Neural cell (in vitro differentiated cells): ENCODE data around the gene BGN. TPM values are rescaled to one million over a fixed set of nuclear protein-coding genes. Genes with fewer than 3 reads are reported as not detected.

Experiments used
- H2AFZ ChIP-seq: fragments of 200-600, 300-800 bp; sonication (generic), shearing (Covaris generic); 2 replicates; pipeline ENCODE4 v1.6.0; 2014; ENCODE audit warnings: low read depth, mild to moderate bottlenecking, antibody characterized with exemption, low read length, moderate library complexity
- H3F3A ChIP-seq: fragments of 200-600 bp; shearing (Covaris generic); 2 replicates; pipeline ENCODE4 v1.6.1; 2016; ENCODE audit warnings: mild to moderate bottlenecking, moderate library complexity, mixed read lengths, antibody characterized with exemption, low read length; ENCODE audit not compliant: insufficient read depth, poor library complexity, severe bottlenecking
- H3K27ac ChIP-seq: fragments of 200-600, 300-800 bp; sonication (generic), shearing (Covaris generic); 2 replicates; pipeline ENCODE4 v1.5.1; 2014; ENCODE audit warnings: mild to moderate bottlenecking, low read length, moderate library complexity
- H3K27me3 ChIP-seq: fragments of 300-800, 200-600 bp; sonication (generic), shearing (Covaris generic); 2 replicates; pipeline ENCODE4 v1.6.0; 2014; ENCODE audit warnings: mild to moderate bottlenecking, low read depth, low read length, moderate library complexity; ENCODE audit not compliant: insufficient read depth
- H3K36me3 ChIP-seq: fragments of 300-800, 200-600 bp; sonication (generic), shearing (Covaris generic); 2 replicates; pipeline ENCODE4 v1.5.1; 2014; ENCODE audit warnings: mild to moderate bottlenecking, antibody characterized with exemption, low read length, moderate library complexity; ENCODE audit not compliant: insufficient read depth
- H3K4me2 ChIP-seq: fragments of 300-800, 200-600 bp; sonication (generic), shearing (Covaris generic); 2 replicates; pipeline ENCODE4 v1.6.0; 2014; ENCODE audit warnings: mild to moderate bottlenecking, low read length
- H3K4me3 ChIP-seq: fragments of 300-800, 200-600 bp; sonication (generic), shearing (Covaris generic); 2 replicates; pipeline ENCODE4 v1.5.1; 2014; ENCODE audit warnings: mild to moderate bottlenecking, low read length, moderate library complexity
- H3K79me2 ChIP-seq: fragments of 200-600 bp; shearing (Covaris generic); replicated peaks from 2 replicates; pipeline ENCODE4 v1.6.0; 2014; ENCODE audit warnings: mild to moderate bottlenecking, low read length, moderate library complexity; ENCODE audit not compliant: insufficient read depth
- H3K9ac ChIP-seq: fragments of 300-800, 200-600 bp; sonication (generic), shearing (Covaris generic); 2 replicates; pipeline ENCODE4 v1.6.1; 2016; ENCODE audit warnings: mild to moderate bottlenecking, low read length, mixed read lengths
- H3K9me2 ChIP-seq: fragments of 200-600 bp; shearing (Covaris generic); 2 replicates; pipeline ENCODE4 v1.6.1; 2016; ENCODE audit warnings: mild to moderate bottlenecking, low read length, mixed read lengths; ENCODE audit not compliant: insufficient read depth
- H3K9me3 ChIP-seq: fragments of 200-600, 300-800 bp; sonication (generic), shearing (Covaris generic); 2 replicates; pipeline ENCODE4 v1.6.1; 2016; ENCODE audit warnings: mild to moderate bottlenecking, mixed run types, low read length, moderate library complexity, mixed read lengths
- H4K20me1 ChIP-seq: fragments of 200-600 bp; shearing (Covaris generic); 2 replicates; pipeline ENCODE4 v1.6.1; 2016; ENCODE audit warnings: mild to moderate bottlenecking, mixed run types; ENCODE audit not compliant: insufficient read depth
- CTCF ChIP-seq: fragments of 450-650 bp; IDR thresholded peaks from 2 replicates; pipeline ENCODE4 v1.5.1; 2014; ENCODE audit warnings: antibody characterized with exemption, mild to moderate bottlenecking, moderate library complexity; ENCODE audit not compliant: poor library complexity, severe bottlenecking
- EP300 ChIP-seq: fragments of 450-650 bp; conservative IDR thresholded peaks from 2 replicates; pipeline ENCODE4 v1.6.1; 2014; ENCODE audit warnings: antibody characterized with exemption, mild to moderate bottlenecking, moderate library complexity; ENCODE audit not compliant: poor library complexity, severe bottlenecking
- EZH2 ChIP-seq: fragments of 200-600, 300-800 bp; shearing (Covaris generic), sonication (generic); IDR thresholded peaks from 2 replicates; pipeline ENCODE4 v1.6.1; 2014; ENCODE audit warnings: antibody characterized with exemption, low read length, borderline replicate concordance, mild to moderate bottlenecking; ENCODE audit not compliant: insufficient read depth, poor library complexity, severe bottlenecking
- MXI1 ChIP-seq: fragments of 450-650 bp; conservative IDR thresholded peaks from 2 replicates; pipeline ENCODE4 v1.6.1; 2014; ENCODE audit warnings: antibody characterized with exemption, mild to moderate bottlenecking; ENCODE audit not compliant: poor library complexity, severe bottlenecking
- POLR2AphosphoS5 ChIP-seq: IDR thresholded peaks from 2 replicates; pipeline ENCODE4 v1.6.1; 2012
- RAD21 ChIP-seq: fragments of 450-650 bp; conservative IDR thresholded peaks from 2 replicates; pipeline ENCODE4 v1.6.1; 2014; ENCODE audit warnings: antibody characterized with exemption, mild to moderate bottlenecking, moderate library complexity
- REST ChIP-seq: IDR thresholded peaks from 2 replicates; pipeline ENCODE4 v1.6.1; 2012; ENCODE audit warnings: borderline replicate concordance
- SMC3 ChIP-seq: fragments of 450-650 bp; conservative IDR thresholded peaks from 2 replicates; pipeline ENCODE4 v1.6.1; 2014; ENCODE audit warnings: antibody characterized with exemption, mild to moderate bottlenecking, moderate library complexity; ENCODE audit not compliant: poor library complexity
- TAF1 ChIP-seq: IDR thresholded peaks from 2 replicates; pipeline ENCODE4 v1.6.1; 2012; ENCODE audit warnings: low read depth
- polyA plus RNA-seq: library from polyadenylated mRNA; depleted of rRNA; stranded (reverse); fragments of >200 nt; gene quantifications from 2 replicates; pipeline ENCODE4 v1.2.3, GENCODE V29; 2014

Gene BGN
- polyA plus RNA-seq, 1 donor from 2014 or later, result not detected

- H3K9ac ChIP-seq, result no peak overlapping the region
- H3K79me2 ChIP-seq, result no peaks in the 10 kb centered on the region
- H3K4me2 ChIP-seq, result no peak overlapping the region
- no peaks in the 10 kb centered on the region for H3K27me3 ChIP-seq
- H2AFZ ChIP-seq, result no peak overlapping the region
- H3K9me3 ChIP-seq, result no peaks in the 10 kb centered on the region
- no peak overlapping the region for H3K4me3 ChIP-seq
- H3F3A ChIP-seq, result no peaks in the 10 kb centered on the region
- no peak overlapping the region for H3K27ac ChIP-seq
- no peak for TF ChIP-seq EP300
- no peak for TF ChIP-seq RAD21
- TF ChIP-seq EZH2, result no peak
- no peak for TF ChIP-seq MXI1
- no peak for TF ChIP-seq CTCF
- TF ChIP-seq POLR2AphosphoS5, result no peak
- TF ChIP-seq REST, result no peak
- no peak for TF ChIP-seq SMC3
- H4K20me1 ChIP-seq, result no peaks in the 10 kb centered on the region
- H3K9me2 ChIP-seq, result no peaks in the 10 kb centered on the region
- H3K36me3 ChIP-seq, result no peaks in the 10 kb centered on the region
These were observed 5.1 kb downstream of the BGN start for GRCh38 chrX:153499876-153500275.

- H2AFZ ChIP-seq, result no peak overlapping the region
- no peaks in the 10 kb centered on the region for H3K79me2 ChIP-seq
- no peaks in the 10 kb centered on the region for H3K36me3 ChIP-seq
- no peak for TF ChIP-seq POLR2AphosphoS5
- TF ChIP-seq SMC3, result no peak
- no peak for TF ChIP-seq CTCF
- no peak for TF ChIP-seq EZH2
- no peak for TF ChIP-seq REST
- TF ChIP-seq TAF1, result no peak
- no peak for TF ChIP-seq MXI1
- TF ChIP-seq EP300, result no peak
- TF ChIP-seq RAD21, result no peak
- no peaks in the 10 kb centered on the region for H3K27me3 ChIP-seq
- H3K4me2 ChIP-seq, result no peak overlapping the region
- no peak overlapping the region for H3K27ac ChIP-seq
- H3F3A ChIP-seq, result no peaks in the 10 kb centered on the region
- no peak overlapping the region for H3K4me3 ChIP-seq
- H3K9me2 ChIP-seq, result no peaks in the 10 kb centered on the region
- H3K9ac ChIP-seq, result no peak overlapping the region
- no peaks in the 10 kb centered on the region for H4K20me1 ChIP-seq
- no peaks in the 10 kb centered on the region for H3K9me3 ChIP-seq
These were observed 6.0 kb downstream of the BGN start for GRCh38 chrX:153500676-153501280.
